Right lung (tissue), 5 donors: ENCODE data around the gene NCL. TPM values are rescaled to one million over a fixed set of nuclear protein-coding genes. Genes with fewer than 3 reads are reported as not detected.
A peak's percentile ranks its signal among the peaks of the same experiment; 100 is the strongest.
"Not testable (repeated sequence)": the region's sequence is repeated elsewhere in the genome, so short reads cannot be mapped to it uniquely, and the experiment has no call there.

Experiments used
- DNase-seq, 2 donors: peaks; one replicate each; pipeline ENCODE4 v3.0.0-alpha.2; 2013
- polyA plus RNA-seq, 5 donors: library from polyadenylated mRNA; unstranded; fragments of 120-200 nt; gene quantifications; one replicate each; pipeline versions ENCODE4 v1.2.1 to v1.2.3, GENCODE V29; 2013; ENCODE audit warnings: inconsistent platforms in 1 of 5, low replicate concordance in 1 of 5; ENCODE audit not compliant: insufficient read length in 5 of 5, insufficient read depth in 1 of 5

Gene NCL
- polyA plus RNA-seq, 5 donors, result 767 to 1,092 (median 942) TPM

DNA sequence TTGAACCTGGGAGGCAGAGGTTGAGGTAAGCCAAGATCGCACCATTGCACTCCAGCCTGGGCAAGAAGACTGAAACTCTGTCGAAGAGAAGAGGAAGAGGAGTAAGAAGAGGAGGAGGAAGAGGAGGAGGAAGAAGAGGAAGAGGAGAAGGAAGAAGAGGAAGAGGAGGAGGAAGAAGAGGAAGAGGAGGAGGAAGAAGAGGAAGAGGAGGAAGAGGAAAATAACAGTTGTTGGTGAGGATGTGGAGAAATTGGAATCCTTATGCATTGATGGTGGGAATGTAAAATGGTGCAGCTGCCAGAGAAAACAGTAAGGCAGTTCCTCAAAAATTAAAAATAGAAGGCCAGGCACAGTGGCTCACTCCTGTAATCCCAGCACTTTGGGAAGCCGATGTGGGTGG, 8.5 kb upstream of the NCL start:
- DNase-seq, result no peak

- DNase-seq, result no peak
These were observed 6.1 kb upstream of the NCL start for GRCh38 chr2:231470246-231470900.

- DNase-seq, result no peak
These were observed 5.3 kb upstream of the NCL start for GRCh38 chr2:231469583-231469950.

- DNase-seq, result no peak
These were observed 3.6 kb upstream of the NCL start for GRCh38 chr2:231467613-231468530.

DNA sequence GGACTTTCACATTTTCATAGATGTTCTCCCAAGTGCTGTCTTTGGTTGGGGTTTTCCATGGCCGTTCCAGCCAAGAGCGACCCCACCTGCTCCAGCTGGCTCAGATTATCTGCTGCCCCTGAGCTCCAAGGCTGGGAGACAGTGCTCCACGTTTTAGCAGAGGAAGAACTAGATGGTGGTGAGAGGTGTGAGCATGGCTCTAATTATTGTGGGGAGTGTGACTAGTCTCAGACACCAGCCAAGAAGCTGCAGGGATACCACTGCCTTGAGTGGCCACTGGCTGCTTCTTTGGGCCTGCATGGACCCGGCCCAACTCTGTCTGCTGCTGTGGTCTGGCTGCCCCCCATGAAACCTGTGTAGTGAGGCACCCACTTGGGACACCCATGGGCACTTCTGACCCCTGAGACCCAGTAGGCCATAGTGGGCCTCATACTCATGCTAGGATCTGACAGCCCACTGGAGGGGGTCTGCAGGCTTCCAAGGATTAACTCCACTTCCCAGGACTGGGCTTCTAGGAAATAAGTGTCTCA, 2.8 kb upstream of the NCL start:
- no peak for DNase-seq

- DNase-seq, result peak; percentile 96 to 98
These were observed 574 bp upstream of the NCL start for GRCh38 chr2:231464576-231465540.

DNA sequence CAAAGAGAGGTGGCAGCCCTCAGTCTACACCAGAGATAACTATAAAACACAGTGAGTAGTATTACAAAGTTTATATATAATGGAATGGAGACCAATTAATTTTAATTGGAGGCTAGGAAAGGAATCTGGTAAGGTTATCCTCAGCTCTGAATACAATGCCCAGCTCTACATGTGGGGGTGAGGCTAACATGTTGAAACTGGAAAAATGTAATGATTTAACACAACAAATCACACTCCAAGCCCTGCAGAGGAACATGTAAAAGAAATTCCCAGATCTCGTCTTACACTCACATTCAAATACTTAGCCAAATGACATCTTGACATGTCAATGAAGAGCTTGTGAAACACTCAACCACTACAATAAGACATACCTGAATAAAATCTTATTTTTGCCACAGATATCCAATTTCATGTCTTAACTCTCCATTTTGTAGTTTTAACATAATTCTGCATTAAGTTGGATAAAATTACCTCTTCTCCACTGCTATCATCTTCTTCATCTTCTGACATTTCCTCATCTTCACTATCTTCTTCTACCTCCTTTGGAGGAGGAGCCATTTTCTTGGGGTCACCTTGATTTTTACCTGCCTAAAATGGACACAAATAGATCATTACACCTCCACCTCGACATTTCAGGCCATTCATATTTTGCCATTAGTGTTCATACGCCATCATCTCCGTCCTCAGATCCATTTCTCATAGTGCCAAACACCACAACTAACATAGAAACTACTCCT, 1.4 kb downstream of the NCL start:
- no peak for DNase-seq

GRCh38 chr2:231461516-231461971, 2.7 kb downstream of the NCL start:
- DNase-seq, result no peak

- DNase-seq, result not testable (repeated sequence)
These were observed 3.4 kb downstream of the NCL start for GRCh38 chr2:231460841-231461240.

DNA sequence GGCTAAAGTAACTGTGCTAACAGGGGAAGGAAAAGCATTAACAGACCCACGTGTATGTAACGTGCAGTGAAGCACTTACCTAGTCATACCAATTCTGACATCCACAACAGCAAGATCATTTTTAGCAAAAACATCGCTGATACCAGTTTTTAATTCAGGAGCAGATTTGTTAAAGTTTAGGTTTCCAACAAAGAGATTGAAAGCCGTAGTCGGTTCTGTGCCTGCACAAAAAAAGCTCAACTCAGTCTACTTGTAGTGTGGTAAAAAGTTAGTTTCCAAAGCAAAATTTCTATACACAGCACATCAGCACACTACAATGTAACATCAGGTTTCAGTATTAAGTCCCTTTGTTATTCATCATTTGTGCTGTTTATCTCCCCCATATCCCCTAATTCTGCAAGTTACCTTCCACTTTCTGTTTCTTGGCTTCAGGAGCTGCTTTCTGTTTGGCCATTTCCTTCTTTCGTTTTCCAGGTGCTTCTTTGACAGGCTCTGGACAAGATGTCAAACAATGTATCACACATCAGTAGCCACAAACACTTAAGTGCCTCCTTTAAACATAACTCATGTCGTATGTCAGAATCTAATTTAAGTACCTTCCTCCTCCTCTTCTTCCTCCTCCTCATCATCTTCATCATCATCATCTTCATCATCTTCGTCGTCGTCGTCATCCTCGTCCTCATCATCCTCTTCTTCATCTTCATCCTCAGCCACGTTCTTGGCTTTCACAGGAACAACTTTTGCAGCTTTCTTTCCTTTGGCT, 4.0 kb downstream of the NCL start:
- no peak for DNase-seq

- DNase-seq, result no peak
These were observed 5.9 kb downstream of the NCL start for GRCh38 chr2:231458368-231458767.

DNA sequence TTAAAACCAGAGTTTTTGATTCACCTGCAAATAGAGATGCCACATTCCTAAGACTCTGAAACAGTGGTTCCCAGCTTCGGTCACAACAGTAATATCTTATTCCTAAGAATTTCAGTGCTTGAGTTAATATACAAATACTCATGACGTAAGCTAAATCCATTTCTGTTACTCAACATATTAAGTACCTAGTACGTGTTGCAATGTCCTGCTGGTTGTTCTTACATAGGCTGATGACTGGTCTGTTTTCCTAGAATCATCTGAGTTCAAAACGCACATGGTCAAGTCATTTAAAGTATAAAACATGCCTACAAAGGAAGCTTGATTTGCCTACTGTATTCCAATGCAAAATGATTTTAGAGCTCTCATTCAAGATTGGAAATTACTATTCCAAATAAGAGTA, 7.2 kb downstream of the NCL start:
- no peak for DNase-seq

DNA sequence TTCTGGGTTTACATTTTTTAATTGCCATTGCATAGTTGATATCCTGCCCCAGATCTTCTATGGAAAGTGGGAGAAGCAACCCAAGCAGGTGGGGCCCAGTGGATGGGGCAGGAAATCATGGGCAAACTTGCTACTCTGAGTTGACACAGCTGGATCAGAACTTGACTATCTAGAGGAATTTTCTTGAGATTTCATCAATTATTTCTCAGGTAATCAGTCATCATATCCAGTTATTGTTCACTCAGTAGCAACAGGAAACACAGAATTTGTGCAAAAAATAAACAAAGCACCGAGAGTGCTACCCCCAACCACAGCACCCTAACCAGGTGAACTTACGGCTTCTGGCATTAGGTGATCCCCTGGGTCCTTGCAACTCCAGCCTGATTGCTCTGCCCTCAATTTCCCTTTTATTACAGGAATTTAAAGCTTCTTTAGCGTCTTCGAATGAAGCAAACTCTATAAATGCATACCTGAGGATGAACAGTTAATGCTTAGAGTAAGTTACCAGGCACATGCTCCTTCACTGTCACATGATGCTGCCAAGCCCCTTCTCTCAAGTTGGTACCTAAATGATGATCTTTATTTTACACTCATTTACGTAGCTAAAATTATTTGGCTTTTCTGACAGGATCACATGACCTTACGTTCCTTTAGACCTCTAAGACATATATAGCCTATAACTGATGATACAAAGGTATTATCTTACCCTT, 7.8 kb downstream of the NCL start:
- no peak for DNase-seq

- no peak for DNase-seq
These were observed 8.4 kb downstream of the NCL start for GRCh38 chr2:231455890-231456289.

GRCh38 chr2:231455222-231455621, 9.1 kb downstream of the NCL start:
- DNase-seq, result no peak

DNA sequence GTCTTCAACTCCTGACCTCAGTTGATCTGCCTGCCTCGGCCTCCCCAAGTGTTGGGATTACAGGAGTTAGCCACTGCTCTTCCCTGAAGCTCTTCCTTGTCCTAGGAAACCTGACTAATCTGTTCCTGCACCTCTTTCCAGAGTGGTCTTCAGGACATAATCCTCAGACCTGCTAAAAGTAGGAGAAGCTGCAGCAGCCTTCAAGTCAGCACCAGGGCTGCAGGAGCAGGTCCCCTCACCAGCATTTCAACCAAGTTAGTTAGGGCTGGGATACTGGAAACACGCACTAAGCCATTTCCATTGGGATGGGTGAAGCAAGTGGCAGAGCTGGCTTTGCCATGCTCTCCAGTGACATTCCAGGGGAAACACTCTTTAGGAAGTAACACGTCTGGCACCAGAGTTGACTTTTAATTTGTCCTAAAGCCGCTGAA, 9.9 kb downstream of the NCL start:
- no peak for DNase-seq

DNA sequence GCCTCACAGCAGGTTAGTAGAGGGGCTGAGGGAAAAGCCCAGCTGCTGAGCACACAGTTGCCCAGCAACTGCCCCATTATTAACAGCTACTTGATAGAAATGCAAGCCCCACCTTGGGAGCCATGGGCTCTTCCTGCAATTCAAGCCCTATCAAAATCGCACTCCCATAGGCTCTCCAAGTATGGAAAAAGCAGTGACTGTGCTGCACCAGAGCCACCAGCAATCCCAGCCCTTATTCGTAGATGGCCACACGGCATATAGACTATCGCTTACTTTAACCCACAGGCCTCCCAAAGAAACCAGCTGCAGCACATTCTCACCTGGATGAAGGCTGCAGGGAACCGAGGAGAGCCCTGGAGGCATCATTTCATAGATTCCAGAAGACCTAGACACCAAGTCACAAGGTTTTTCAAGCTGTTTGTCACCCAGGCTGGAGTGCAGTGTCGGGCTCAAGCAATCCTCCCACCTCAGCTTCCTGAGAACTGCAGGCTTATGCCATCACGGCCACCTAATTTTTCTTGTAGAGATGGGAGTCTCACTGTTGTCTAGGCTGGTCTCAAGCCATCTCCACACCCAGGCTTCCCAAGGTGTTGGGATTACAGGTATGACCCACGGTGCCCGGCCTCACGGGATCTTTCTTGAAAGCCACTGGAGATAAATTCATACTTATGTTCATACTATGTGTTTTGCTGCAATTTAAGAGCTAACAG, 11.3 kb downstream of the NCL start:
- no peak for DNase-seq

DNA sequence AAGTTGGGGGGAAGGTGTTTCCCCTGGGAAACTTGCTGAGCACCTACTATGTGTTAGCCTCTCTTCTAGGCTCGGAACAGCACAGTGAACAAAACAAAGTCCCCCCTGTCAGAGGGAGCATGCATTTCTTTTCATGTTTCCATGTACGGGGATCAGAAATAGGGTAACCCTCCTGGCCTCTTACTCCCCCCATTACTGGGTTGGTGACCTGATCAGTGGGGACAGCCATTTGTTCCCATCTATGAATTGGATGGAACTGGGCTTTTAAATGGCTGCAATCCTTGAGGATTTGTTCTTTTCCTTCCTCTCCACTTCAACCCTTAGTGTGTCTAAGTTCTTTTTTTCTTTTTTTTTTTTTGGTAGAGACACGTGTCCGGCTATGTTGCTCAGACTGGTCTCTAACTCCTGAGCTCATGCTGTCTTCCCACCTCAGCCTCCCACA, 13.7 kb downstream of the NCL start:
- no peak for DNase-seq
